K562 (cell line): Measurements from ENCODE around the gene BLOC1S2. TPM values are rescaled to one million over a fixed set of nuclear protein-coding genes. Genes with fewer than 3 reads are reported as not detected.

ENCODE experiments used
- ATF7 ChIP-seq: fragments of 450-650 bp; IDR thresholded peaks from 2 replicates; pipeline ENCODE4 v1.7.1; 2014; ENCODE audit warnings: mild to moderate bottlenecking, moderate library complexity
- CTBP1 ChIP-seq: fragments of 450-650 bp; IDR thresholded peaks from 2 replicates; pipeline ENCODE4 v1.6.1; 2016; ENCODE audit warnings: borderline replicate concordance
- EGR1 ChIP-seq: fragments of 450-650 bp; conservative IDR thresholded peaks from 2 replicates; pipeline ENCODE4 v1.6.1; 2017; ENCODE audit warnings: mild to moderate bottlenecking
- EHMT2 ChIP-seq: fragments of 450-650 bp; IDR thresholded peaks from 2 replicates; pipeline ENCODE4 v1.6.1; 2018; ENCODE audit warnings: antibody characterized with exemption
- HBP1 ChIP-seq: fragments of 450-650 bp; formaldehyde crosslinking; IDR thresholded peaks from 2 replicates; pipeline ENCODE4 v1.4.0; 2022; ENCODE audit warnings: missing genetic modification characterization
- PURB ChIP-seq: sonication (generic); formaldehyde crosslinking; IDR thresholded peaks from 2 replicates; pipeline ENCODE4 v1.9.0; 2021; ENCODE audit warnings: low read depth, mild to moderate bottlenecking, missing genetic modification reagents
- PYGO2 ChIP-seq: fragments of 450-650 bp; IDR thresholded peaks from 2 replicates; pipeline ENCODE4 v1.6.1; 2016; ENCODE audit warnings: mild to moderate bottlenecking, missing genetic modification characterization, moderate library complexity, missing compliant biosample characterization
- RAD21 ChIP-seq, 2 experiments: fragments of 250-450 bp in 1 of 2; fragments of 450-650 bp in 1 of 2; sonication (Bioruptor Pico) in 1 of 2; formaldehyde crosslinking in 1 of 2; IDR thresholded peaks in 1 of 2; conservative IDR thresholded peaks in 1 of 2; 2 replicates each; pipeline versions ENCODE4 v1.4.0 to v1.8.0; 2020 to 2022; ENCODE audit warnings: mild to moderate bottlenecking in 2 of 2, moderate library complexity in 1 of 2
- SIN3A ChIP-seq, 2 experiments: fragments of 150-350 bp in 1 of 2; IDR thresholded peaks; 2 replicates each; pipeline ENCODE4 v1.6.1; 2011 to 2016; ENCODE audit warnings: borderline replicate concordance in 2 of 2, low read depth in 2 of 2, low read length in 2 of 2, mild to moderate bottlenecking in 2 of 2, moderate library complexity in 2 of 2; ENCODE audit not compliant: control insufficient read depth in 1 of 2
- SIN3B ChIP-seq: fragments of 450-650 bp; IDR thresholded peaks from 2 replicates; pipeline ENCODE4 v1.6.1; 2017; ENCODE audit warnings: low read depth, mild to moderate bottlenecking, moderate library complexity
- TCF3 ChIP-seq: sonication (generic); formaldehyde crosslinking; IDR thresholded peaks from 2 replicates; pipeline ENCODE4 v1.4.0; 2020; ENCODE audit warnings: mild to moderate bottlenecking, missing genetic modification reagents
- ZBTB1 ChIP-seq: sonication (generic); formaldehyde crosslinking; IDR thresholded peaks from 2 replicates; pipeline ENCODE4 v1.8.1; 2023; ENCODE audit warnings: missing genetic modification reagents, low read depth, mild to moderate bottlenecking, borderline replicate concordance
- ZNF695 ChIP-seq: fragments of 450-650 bp; formaldehyde crosslinking; IDR thresholded peaks from 2 replicates; pipeline ENCODE4 v1.4.0; 2020; ENCODE audit warnings: mild to moderate bottlenecking, moderate library complexity
- polyA plus RNA-seq, 8 experiments: library from polyadenylated mRNA; depleted of rRNA in 4 of 8; stranded (reverse) in 5 of 8; unstranded in 3 of 8; fragments of >200 nt; fragmentation: Nextera tagmentation in 2 of 8; fragmentation: Illumina TruSeq in 1 of 8; extraction: Ambion mirVana in 2 of 8; extraction: Trizol in 1 of 8; gene quantifications; 2 replicates each; pipeline versions ENCODE4 v1.2.1 to v1.2.3, GENCODE V29; 2011 to 2014; ENCODE audit warnings: inconsistent platforms in 1 of 8, missing spikeins in 1 of 8
- total RNA-seq, 7 experiments: library from RNA; depleted of rRNA in 6 of 7; stranded (reverse); fragments of >200 nt in 6 of 7; fragmentation: Illumina TruSeq in 2 of 7; extraction: Trizol in 2 of 7; gene quantifications; 2 replicates each; pipeline versions ENCODE4 v1.2.1 to v1.2.3, GENCODE V29; 2011 to 2021; ENCODE audit warnings: low replicate concordance in 1 of 7
- TF ChIP-seq, protein P1 (sequence below): fragments of 450-650 bp; IDR thresholded peaks from 2 replicates; pipeline ENCODE4 v1.6.1; 2017; ENCODE audit warnings: antibody characterized with exemption
- TF ChIP-seq, protein P2 (sequence below): sonication (generic); formaldehyde crosslinking; IDR thresholded peaks from 2 replicates; pipeline ENCODE4 v1.8.0; 2022; ENCODE audit warnings: mild to moderate bottlenecking, missing genetic modification reagents
- TF ChIP-seq, protein P3 (sequence below), 2 experiments: fragments of 450-650 bp; IDR thresholded peaks; 2 replicates each; pipeline ENCODE4 v1.6.1; 2016

BLOC1S2 gene
- total and polyA plus RNA-seq, 9 of the 15 experiments (the other 6 are each of a cell fraction or from before 2014, with no cell fraction given), result 29.5 to 45.8 (median 34.9) TPM

DNA sequence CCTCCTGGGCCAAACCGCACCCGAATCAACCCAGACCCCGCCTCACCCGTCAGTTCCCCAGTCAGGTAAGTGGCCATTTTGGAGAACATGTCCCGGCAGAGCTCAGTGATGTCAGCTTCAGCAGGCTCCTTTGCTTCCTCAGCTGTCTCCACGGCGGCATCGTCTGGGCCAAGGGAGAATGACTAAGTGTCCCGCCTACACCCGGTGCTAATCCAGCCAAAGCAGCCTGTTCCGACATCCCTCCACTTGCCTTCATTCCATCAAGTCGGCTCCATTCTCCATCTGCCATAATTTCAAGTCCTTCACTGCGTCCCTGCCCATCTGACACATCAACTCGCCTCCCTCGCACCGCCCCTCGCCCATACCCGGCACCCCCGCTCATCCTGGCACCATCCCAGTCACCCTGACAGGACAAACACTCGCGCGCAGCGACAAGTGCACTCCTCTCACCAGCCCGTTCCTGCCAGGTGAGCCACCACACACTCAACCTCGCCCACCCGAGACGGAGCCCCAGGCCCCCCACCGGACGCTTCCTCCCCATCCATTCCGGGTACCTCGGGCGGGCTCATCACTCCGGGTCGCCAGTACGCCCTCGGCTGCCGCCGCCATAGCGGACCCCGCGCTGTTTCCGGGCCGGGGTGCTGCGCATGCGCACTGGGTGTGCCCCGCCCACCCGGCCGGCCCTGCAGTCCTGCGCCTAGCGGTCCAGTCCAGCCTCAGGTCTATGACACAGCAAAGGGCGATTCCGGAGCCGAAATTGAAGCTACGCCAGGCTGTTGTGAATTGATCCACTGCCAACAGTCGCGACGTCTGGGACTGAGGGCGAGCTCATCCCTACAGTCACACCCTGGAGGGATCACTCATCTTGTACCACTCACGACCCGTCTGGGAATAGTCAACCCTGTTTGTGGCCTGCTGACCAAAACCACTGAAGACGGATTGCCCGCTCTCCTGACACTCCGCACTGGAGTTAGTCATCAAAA lies at the start of gene BLOC1S2 (continued):
- TF ChIP-seq, protein P1, sequence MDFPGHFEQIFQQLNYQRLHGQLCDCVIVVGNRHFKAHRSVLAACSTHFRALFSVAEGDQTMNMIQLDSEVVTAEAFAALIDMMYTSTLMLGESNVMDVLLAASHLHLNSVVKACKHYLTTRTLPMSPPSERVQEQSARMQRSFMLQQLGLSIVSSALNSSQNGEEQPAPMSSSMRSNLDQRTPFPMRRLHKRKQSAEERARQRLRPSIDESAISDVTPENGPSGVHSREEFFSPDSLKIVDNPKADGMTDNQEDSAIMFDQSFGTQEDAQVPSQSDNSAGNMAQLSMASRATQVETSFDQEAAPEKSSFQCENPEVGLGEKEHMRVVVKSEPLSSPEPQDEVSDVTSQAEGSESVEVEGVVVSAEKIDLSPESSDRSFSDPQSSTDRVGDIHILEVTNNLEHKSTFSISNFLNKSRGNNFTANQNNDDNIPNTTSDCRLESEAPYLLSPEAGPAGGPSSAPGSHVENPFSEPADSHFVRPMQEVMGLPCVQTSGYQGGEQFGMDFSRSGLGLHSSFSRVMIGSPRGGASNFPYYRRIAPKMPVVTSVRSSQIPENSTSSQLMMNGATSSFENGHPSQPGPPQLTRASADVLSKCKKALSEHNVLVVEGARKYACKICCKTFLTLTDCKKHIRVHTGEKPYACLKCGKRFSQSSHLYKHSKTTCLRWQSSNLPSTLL, result 0 out of 2 replicates have a peak, but pooled peaks have one; percentile 54
- TF ChIP-seq TCF3 (no peak), PYGO2 (no peak), ZNF695 (no peak), ZBTB1 (no peak), PURB (no peak), CTBP1 (peak; percentile 48; the same call in 1 of the 2 replicates), SIN3B (peak; percentile 47; the same call in 1 of the 2 replicates), EGR1 (peak; percentile 58), ATF7 (0 out of 2 replicates have a peak, but pooled peaks have one; percentile 38), EHMT2 (0 out of 2 replicates have a peak, but pooled peaks have one; percentile 44), RAD21 (CRISPR knock-in tag; conservative IDR thresholded peaks at IDR 0.05 in 1 of 2, IDR thresholded peaks at IDR 0.05 in 1 of 2) (0 out of 4 replicates have a peak, but pooled peaks of 1 of the 2 experiments have one; percentile 4), SIN3A (IDR thresholded peaks at IDR 0.05; ENCODE audit: borderline replicate concordance in 2 of 2, control insufficient read depth in 1 of 2, low read depth in 2 of 2, low read length in 2 of 2) (peak in 1 of 2 experiments; percentile 30; a peak in 2 of 4 replicates), HBP1 (CRISPR knock-in tag) (peak; percentile 37; the same call in 1 of the 2 replicates)
- TF ChIP-seq, protein P2, sequence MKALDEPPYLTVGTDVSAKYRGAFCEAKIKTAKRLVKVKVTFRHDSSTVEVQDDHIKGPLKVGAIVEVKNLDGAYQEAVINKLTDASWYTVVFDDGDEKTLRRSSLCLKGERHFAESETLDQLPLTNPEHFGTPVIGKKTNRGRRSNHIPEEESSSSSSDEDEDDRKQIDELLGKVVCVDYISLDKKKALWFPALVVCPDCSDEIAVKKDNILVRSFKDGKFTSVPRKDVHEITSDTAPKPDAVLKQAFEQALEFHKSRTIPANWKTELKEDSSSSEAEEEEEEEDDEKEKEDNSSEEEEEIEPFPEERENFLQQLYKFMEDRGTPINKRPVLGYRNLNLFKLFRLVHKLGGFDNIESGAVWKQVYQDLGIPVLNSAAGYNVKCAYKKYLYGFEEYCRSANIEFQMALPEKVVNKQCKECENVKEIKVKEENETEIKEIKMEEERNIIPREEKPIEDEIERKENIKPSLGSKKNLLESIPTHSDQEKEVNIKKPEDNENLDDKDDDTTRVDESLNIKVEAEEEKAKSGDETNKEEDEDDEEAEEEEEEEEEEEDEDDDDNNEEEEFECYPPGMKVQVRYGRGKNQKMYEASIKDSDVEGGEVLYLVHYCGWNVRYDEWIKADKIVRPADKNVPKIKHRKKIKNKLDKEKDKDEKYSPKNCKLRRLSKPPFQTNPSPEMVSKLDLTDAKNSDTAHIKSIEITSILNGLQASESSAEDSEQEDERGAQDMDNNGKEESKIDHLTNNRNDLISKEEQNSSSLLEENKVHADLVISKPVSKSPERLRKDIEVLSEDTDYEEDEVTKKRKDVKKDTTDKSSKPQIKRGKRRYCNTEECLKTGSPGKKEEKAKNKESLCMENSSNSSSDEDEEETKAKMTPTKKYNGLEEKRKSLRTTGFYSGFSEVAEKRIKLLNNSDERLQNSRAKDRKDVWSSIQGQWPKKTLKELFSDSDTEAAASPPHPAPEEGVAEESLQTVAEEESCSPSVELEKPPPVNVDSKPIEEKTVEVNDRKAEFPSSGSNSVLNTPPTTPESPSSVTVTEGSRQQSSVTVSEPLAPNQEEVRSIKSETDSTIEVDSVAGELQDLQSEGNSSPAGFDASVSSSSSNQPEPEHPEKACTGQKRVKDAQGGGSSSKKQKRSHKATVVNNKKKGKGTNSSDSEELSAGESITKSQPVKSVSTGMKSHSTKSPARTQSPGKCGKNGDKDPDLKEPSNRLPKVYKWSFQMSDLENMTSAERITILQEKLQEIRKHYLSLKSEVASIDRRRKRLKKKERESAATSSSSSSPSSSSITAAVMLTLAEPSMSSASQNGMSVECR (CRISPR knock-in tag), result peak; percentile 19; the same call in 1 of the 2 replicates
- TF ChIP-seq, protein P3, sequence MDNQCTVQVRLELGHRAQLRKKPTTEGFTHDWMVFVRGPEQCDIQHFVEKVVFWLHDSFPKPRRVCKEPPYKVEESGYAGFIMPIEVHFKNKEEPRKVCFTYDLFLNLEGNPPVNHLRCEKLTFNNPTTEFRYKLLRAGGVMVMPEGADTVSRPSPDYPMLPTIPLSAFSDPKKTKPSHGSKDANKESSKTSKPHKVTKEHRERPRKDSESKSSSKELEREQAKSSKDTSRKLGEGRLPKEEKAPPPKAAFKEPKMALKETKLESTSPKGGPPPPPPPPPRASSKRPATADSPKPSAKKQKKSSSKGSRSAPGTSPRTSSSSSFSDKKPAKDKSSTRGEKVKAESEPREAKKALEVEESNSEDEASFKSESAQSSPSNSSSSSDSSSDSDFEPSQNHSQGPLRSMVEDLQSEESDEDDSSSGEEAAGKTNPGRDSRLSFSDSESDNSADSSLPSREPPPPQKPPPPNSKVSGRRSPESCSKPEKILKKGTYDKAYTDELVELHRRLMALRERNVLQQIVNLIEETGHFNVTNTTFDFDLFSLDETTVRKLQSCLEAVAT (IDR thresholded peaks at IDR 0.05), result peak; percentile 24 to 59; a peak in 2 of 4 replicates
